HepG2 (cell line): ENCODE data around the gene SYMPK. TPM values are rescaled to one million over a fixed set of nuclear protein-coding genes. Genes with fewer than 3 reads are reported as not detected.

Experiments used
- E2F5 ChIP-seq: sonication (generic); formaldehyde crosslinking; conservative IDR thresholded peaks from 2 replicates; pipeline ENCODE4 v1.4.0; 2020; ENCODE audit warnings: missing genetic modification reagents
- FOXC1 ChIP-seq: sonication (generic); formaldehyde crosslinking; IDR thresholded peaks from 2 replicates; pipeline ENCODE4 v1.8.0; 2022; ENCODE audit warnings: mild to moderate bottlenecking, missing genetic modification reagents, borderline replicate concordance
- GZF1 ChIP-seq: sonication (generic); formaldehyde crosslinking; IDR thresholded peaks from 2 replicates; pipeline ENCODE4 v1.5.1; 2020; ENCODE audit warnings: mild to moderate bottlenecking, missing genetic modification reagents
- HNRNPH1 ChIP-seq: fragments of 200-400 bp; formaldehyde crosslinking; optimal IDR thresholded peaks from 2 replicates; pipeline ENCODE3; 2017; ENCODE audit warnings: mild to moderate bottlenecking, low read depth, low read length
- HOXA3 ChIP-seq: sonication (generic); formaldehyde crosslinking; IDR thresholded peaks from 2 replicates; pipeline ENCODE4 v1.5.0; 2020; ENCODE audit warnings: missing genetic modification reagents
- MIER2 ChIP-seq: IDR thresholded peaks from 2 replicates; pipeline ENCODE4 v1.6.1; 2016; ENCODE audit warnings: missing biosample characterization, missing genetic modification reagents
- NRL ChIP-seq: sonication (generic); formaldehyde crosslinking; IDR thresholded peaks from 2 replicates; pipeline ENCODE4 v1.5.0; 2020; ENCODE audit warnings: missing genetic modification reagents, mild to moderate bottlenecking, moderate library complexity, borderline replicate concordance
- SNAPC2 ChIP-seq: sonication (generic); formaldehyde crosslinking; IDR thresholded peaks from 2 replicates; pipeline ENCODE4 v1.8.1; 2022; ENCODE audit warnings: mild to moderate bottlenecking, missing genetic modification reagents
- ZBTB25 ChIP-seq: IDR thresholded peaks from 2 replicates; pipeline ENCODE4 v1.6.1; 2018; ENCODE audit warnings: missing genetic modification reagents
- ZBTB3 ChIP-seq: sonication (generic); formaldehyde crosslinking; IDR thresholded peaks from 2 replicates; pipeline ENCODE4 v1.4.0; 2020; ENCODE audit warnings: low read depth, mild to moderate bottlenecking, moderate library complexity, missing genetic modification reagents, borderline replicate concordance
- ZEB1 ChIP-seq: IDR thresholded peaks from 2 replicates; pipeline ENCODE4 v1.6.1; 2012; ENCODE audit warnings: mild to moderate bottlenecking, low read depth, inconsistent platforms; ENCODE audit not compliant: insufficient replicate concordance
- ZNF530 ChIP-seq: sonication (generic); formaldehyde crosslinking; IDR thresholded peaks from 2 replicates; pipeline ENCODE4 v1.5.0; 2020; ENCODE audit warnings: low read depth, mild to moderate bottlenecking, missing genetic modification reagents
- ZNF784 ChIP-seq: sonication (generic); formaldehyde crosslinking; IDR thresholded peaks from 2 replicates; pipeline ENCODE4 v1.5.1; 2020; ENCODE audit warnings: missing genetic modification reagents, mild to moderate bottlenecking, borderline replicate concordance
- polyA plus RNA-seq, 8 experiments: library from polyadenylated mRNA; depleted of rRNA in 3 of 8; stranded (reverse) in 7 of 8; unstranded in 1 of 8; fragments of >200 nt; fragmentation: Illumina TruSeq in 4 of 8; extraction: Trizol in 4 of 8; gene quantifications; 2 replicates each; pipeline versions ENCODE4 v1.2.1 to v1.2.3, GENCODE V29; 2011 to 2016; ENCODE audit warnings: low read depth in 4 of 8, missing spikeins in 1 of 8, mixed read lengths in 1 of 8; ENCODE audit not compliant: insufficient read depth in 1 of 8
- total RNA-seq, 5 experiments: library from RNA; depleted of rRNA; stranded (reverse); fragments of >200 nt; fragmentation: Illumina TruSeq; extraction: Trizol; gene quantifications; 2 replicates each; pipeline ENCODE4 v1.2.3, GENCODE V29; 2016; ENCODE audit warnings: low read depth in 1 of 5
- TF ChIP-seq, protein P1 (sequence below): sonication (generic); formaldehyde crosslinking; IDR thresholded peaks from 2 replicates; pipeline ENCODE4 v1.8.0; 2022; ENCODE audit warnings: missing genetic modification reagents, mild to moderate bottlenecking, moderate library complexity, borderline replicate concordance
- TF ChIP-seq, protein P2 (sequence below): sonication (generic); formaldehyde crosslinking; conservative IDR thresholded peaks from 2 replicates; pipeline ENCODE4 v1.8.0; 2022; ENCODE audit warnings: mild to moderate bottlenecking, moderate library complexity, missing genetic modification reagents
- TF ChIP-seq, protein P3 (sequence below): sonication (generic); formaldehyde crosslinking; IDR thresholded peaks from 2 replicates; pipeline ENCODE4 v1.5.1; 2020; ENCODE audit warnings: mild to moderate bottlenecking, missing genetic modification reagents, moderate library complexity
- TF ChIP-seq, protein P4 (sequence below): sonication (generic); formaldehyde crosslinking; IDR thresholded peaks from 2 replicates; pipeline ENCODE4 v1.5.1; 2020; ENCODE audit warnings: mild to moderate bottlenecking, moderate library complexity, missing genetic modification reagents

SYMPK gene
- total and polyA plus RNA-seq, 2 of the 13 experiments (the other 11 are each of a cell fraction or from before 2014, with no cell fraction given) = 21.9 to 55.7 TPM

GRCh38 chr19:45767881-45768654 is 94.9 kb downstream of the SYMPK start (continued):
- TF ChIP-seq, protein P1, sequence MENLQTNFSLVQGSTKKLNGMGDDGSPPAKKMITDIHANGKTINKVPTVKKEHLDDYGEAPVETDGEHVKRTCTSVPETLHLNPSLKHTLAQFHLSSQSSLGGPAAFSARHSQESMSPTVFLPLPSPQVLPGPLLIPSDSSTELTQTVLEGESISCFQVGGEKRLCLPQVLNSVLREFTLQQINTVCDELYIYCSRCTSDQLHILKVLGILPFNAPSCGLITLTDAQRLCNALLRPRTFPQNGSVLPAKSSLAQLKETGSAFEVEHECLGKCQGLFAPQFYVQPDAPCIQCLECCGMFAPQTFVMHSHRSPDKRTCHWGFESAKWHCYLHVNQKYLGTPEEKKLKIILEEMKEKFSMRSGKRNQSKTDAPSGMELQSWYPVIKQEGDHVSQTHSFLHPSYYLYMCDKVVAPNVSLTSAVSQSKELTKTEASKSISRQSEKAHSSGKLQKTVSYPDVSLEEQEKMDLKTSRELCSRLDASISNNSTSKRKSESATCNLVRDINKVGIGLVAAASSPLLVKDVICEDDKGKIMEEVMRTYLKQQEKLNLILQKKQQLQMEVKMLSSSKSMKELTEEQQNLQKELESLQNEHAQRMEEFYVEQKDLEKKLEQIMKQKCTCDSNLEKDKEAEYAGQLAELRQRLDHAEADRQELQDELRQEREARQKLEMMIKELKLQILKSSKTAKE = no peak; the same call in 1 of the 2 replicates
- TF ChIP-seq, protein P2, sequence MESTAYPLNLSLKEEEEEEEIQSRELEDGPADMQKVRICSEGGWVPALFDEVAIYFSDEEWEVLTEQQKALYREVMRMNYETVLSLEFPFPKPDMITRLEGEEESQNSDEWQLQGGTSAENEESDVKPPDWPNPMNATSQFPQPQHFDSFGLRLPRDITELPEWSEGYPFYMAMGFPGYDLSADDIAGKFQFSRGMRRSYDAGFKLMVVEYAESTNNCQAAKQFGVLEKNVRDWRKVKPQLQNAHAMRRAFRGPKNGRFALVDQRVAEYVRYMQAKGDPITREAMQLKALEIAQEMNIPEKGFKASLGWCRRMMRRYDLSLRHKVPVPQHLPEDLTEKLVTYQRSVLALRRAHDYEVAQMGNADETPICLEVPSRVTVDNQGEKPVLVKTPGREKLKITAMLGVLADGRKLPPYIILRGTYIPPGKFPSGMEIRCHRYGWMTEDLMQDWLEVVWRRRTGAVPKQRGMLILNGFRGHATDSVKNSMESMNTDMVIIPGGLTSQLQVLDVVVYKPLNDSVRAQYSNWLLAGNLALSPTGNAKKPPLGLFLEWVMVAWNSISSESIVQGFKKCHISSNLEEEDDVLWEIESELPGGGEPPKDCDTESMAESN (CRISPR knock-in tag) = peak; percentile 75
- TF ChIP-seq HOXA3 (CRISPR knock-in tag) = no peak
- TF ChIP-seq ZEB1 = no peak
- 0 out of 2 replicates have a peak, but pooled peaks have one; percentile 57 for TF ChIP-seq SNAPC2 (CRISPR knock-in tag)
- TF ChIP-seq, protein P3, sequence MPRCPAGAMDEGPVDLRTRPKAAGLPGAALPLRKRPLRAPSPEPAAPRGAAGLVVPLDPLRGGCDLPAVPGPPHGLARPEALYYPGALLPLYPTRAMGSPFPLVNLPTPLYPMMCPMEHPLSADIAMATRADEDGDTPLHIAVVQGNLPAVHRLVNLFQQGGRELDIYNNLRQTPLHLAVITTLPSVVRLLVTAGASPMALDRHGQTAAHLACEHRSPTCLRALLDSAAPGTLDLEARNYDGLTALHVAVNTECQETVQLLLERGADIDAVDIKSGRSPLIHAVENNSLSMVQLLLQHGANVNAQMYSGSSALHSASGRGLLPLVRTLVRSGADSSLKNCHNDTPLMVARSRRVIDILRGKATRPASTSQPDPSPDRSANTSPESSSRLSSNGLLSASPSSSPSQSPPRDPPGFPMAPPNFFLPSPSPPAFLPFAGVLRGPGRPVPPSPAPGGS (CRISPR knock-in tag) = no peak
- no peak for TF ChIP-seq ZBTB25 (CRISPR knock-in tag)
- TF ChIP-seq HNRNPH1 = no peak
- TF ChIP-seq ZNF530 (CRISPR knock-in tag) = no peak
- no peak for TF ChIP-seq ZBTB3 (CRISPR knock-in tag)
- TF ChIP-seq E2F5 = no peak; the same call in 1 of the 2 replicates
- TF ChIP-seq GZF1 (CRISPR knock-in tag) = peak; percentile 32; the same call in 1 of the 2 replicates
- peak; percentile 32; the same call in 1 of the 2 replicates for TF ChIP-seq ZNF784
- no peak; the same call in 1 of the 2 replicates for TF ChIP-seq NRL (CRISPR knock-in tag)
- TF ChIP-seq MIER2 (CRISPR knock-in tag) = no peak
- TF ChIP-seq, protein P4, sequence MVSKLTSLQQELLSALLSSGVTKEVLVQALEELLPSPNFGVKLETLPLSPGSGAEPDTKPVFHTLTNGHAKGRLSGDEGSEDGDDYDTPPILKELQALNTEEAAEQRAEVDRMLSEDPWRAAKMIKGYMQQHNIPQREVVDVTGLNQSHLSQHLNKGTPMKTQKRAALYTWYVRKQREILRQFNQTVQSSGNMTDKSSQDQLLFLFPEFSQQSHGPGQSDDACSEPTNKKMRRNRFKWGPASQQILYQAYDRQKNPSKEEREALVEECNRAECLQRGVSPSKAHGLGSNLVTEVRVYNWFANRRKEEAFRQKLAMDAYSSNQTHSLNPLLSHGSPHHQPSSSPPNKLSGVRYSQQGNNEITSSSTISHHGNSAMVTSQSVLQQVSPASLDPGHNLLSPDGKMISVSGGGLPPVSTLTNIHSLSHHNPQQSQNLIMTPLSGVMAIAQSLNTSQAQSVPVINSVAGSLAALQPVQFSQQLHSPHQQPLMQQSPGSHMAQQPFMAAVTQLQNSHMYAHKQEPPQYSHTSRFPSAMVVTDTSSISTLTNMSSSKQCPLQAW = no peak
- 0 out of 2 replicates have a peak, but pooled peaks have one; percentile 18 for TF ChIP-seq FOXC1 (CRISPR knock-in tag)
